Panc1 (cell line): Measurements from ENCODE around the gene BCL2.

Experiments used
- POLR2AphosphoS5 ChIP-seq: IDR thresholded peaks from 2 replicates; pipeline ENCODE4 v1.6.1; 2012; ENCODE audit warnings: mild to moderate bottlenecking, low read depth, low read length, moderate library complexity
- SIN3A ChIP-seq: IDR thresholded peaks from 2 replicates; pipeline ENCODE4 v1.6.1; 2012; ENCODE audit warnings: low read depth, mild to moderate bottlenecking, low read length, moderate library complexity, borderline replicate concordance; ENCODE audit not compliant: insufficient read depth
- TF ChIP-seq, protein P1 (sequence below): fragments of 450-650 bp; IDR thresholded peaks from 2 replicates; pipeline ENCODE4 v1.5.1; 2017; ENCODE audit warnings: mild to moderate bottlenecking

DNA sequence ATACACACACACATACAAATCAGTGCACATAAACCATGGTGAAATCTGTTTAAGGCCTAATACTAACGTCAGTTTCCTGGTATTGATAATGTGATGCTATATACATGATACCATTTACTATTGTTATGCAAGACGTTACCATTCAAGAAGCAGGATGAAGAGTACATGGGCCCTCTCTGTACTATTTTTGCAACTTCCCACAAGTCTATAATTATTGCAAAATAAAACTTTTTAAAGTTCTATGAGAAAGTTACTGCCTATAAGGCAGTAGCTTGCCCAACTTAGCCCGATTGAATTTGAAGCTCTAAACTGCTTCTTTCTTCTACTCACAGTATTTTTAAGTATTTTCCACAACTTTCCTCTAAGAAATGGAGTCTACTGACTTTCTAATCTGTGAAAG is 74.0 kb downstream of the BCL2 start:
- TF ChIP-seq, protein P1, sequence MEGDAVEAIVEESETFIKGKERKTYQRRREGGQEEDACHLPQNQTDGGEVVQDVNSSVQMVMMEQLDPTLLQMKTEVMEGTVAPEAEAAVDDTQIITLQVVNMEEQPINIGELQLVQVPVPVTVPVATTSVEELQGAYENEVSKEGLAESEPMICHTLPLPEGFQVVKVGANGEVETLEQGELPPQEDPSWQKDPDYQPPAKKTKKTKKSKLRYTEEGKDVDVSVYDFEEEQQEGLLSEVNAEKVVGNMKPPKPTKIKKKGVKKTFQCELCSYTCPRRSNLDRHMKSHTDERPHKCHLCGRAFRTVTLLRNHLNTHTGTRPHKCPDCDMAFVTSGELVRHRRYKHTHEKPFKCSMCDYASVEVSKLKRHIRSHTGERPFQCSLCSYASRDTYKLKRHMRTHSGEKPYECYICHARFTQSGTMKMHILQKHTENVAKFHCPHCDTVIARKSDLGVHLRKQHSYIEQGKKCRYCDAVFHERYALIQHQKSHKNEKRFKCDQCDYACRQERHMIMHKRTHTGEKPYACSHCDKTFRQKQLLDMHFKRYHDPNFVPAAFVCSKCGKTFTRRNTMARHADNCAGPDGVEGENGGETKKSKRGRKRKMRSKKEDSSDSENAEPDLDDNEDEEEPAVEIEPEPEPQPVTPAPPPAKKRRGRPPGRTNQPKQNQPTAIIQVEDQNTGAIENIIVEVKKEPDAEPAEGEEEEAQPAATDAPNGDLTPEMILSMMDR, result no peak
- TF ChIP-seq SIN3A, result no peak
- no peak for TF ChIP-seq POLR2AphosphoS5
